GM12878 (cell line): Measurements from ENCODE around the gene TMEM184C. TPM values are rescaled to one million over a fixed set of nuclear protein-coding genes. Genes with fewer than 3 reads are reported as not detected.

Experiments used
- ATAC-seq: fragments of 200-7000 bp; cut with Tn5 transposase; 3 replicates; pipeline ENCODE4 v1.9.1; 2020; ENCODE audit warnings: mild to moderate bottlenecking, moderate library complexity
- BruUV-seq: library from RNA; stranded (reverse); fragments of 400-500 nt; replicated peaks from 2 replicates; lab custom pipeline; 2021; lab: Mats Ljungman, UMichigan
- CTCF ChIA-PET: fragments of 300-600 bp; sonication (Branson Sonifier 250); formaldehyde crosslinking; extraction: SDS; loops from one replicate; lab custom pipeline; 2021; ENCODE audit warnings: inconsistent platforms; lab: Yijun Ruan, JAX
- POLR2A ChIA-PET: fragments of 350-600 bp; formaldehyde crosslinking; extraction: SDS; loops from one replicate; lab custom pipeline; 2021; ENCODE audit warnings: inconsistent platforms; lab: Charles Lee
- RAD21 ChIA-PET: fragments of 300-600 bp; sonication (Branson Sonifier 250); formaldehyde crosslinking; loops from one replicate; lab custom pipeline; 2023; ENCODE audit warnings: antibody characterized with exemption; ENCODE audit not compliant: unreplicated experiment; lab: Charles Lee
- SMC1A ChIA-PET: fragments of 300-600 bp; sonication (Branson Sonifier 250); formaldehyde crosslinking; loops from one replicate; lab custom pipeline; 2023; ENCODE audit not compliant: unreplicated experiment, uncharacterized antibody; lab: Charles Lee
- DNase-seq: peaks from one replicate; pipeline ENCODE4 v3.0.0-alpha.2; 2011; ENCODE audit warnings: low read depth, low spot score
- FAIRE-seq: peaks from 3 replicates; lab custom pipeline; 2011; peaks lifted over from hg19 to GRCh38; lab: Jason Lieb, UNC
- H2AFZ ChIP-seq: 2 replicates; pipeline ENCODE4 v1.6.0; 2011; ENCODE audit warnings: low read depth, low read length, control low read depth; ENCODE audit not compliant: control insufficient read depth
- H3K27ac ChIP-seq: 2 replicates; pipeline ENCODE4 v1.5.1; 2011; ENCODE audit warnings: control low read depth; ENCODE audit not compliant: control insufficient read depth, insufficient read depth
- H3K27me3 ChIP-seq, 2 experiments: replicated peaks in 1 of 2; 2 replicates each; pipeline versions ENCODE4 v1.6.0 to v1.6.1; 2011; ENCODE audit warnings: low read length in 1 of 2; ENCODE audit not compliant: control insufficient read depth in 2 of 2, insufficient read depth in 2 of 2
- H3K36me3 ChIP-seq, 2 experiments: 2 replicates each; pipeline ENCODE4 v1.5.1; 2011; ENCODE audit warnings: low read length in 1 of 2; ENCODE audit not compliant: control insufficient read depth in 2 of 2, insufficient read depth in 2 of 2
- H3K4me1 ChIP-seq: 2 replicates; pipeline ENCODE4 v1.6.1; 2011; ENCODE audit warnings: mild to moderate bottlenecking, low read length, moderate library complexity, mixed read lengths; ENCODE audit not compliant: control insufficient read depth, insufficient read depth
- H3K4me2 ChIP-seq: 2 replicates; pipeline ENCODE4 v1.6.0; 2011; ENCODE audit warnings: control low read depth; ENCODE audit not compliant: control insufficient read depth, insufficient read depth
- H3K4me3 ChIP-seq: fragments of 200-600 bp; sonication (generic); 2 replicates; pipeline ENCODE4 v1.5.1; 2016
- H3K79me2 ChIP-seq: 2 replicates; pipeline ENCODE4 v1.6.0; 2011; ENCODE audit warnings: low read length; ENCODE audit not compliant: control insufficient read depth, insufficient read depth
- H3K9ac ChIP-seq: 2 replicates; pipeline ENCODE4 v1.8.0; 2011; ENCODE audit warnings: low read length, control low read depth, mixed read lengths; ENCODE audit not compliant: control insufficient read depth, insufficient read depth
- H3K9me3 ChIP-seq: replicated peaks from 3 replicates; pipeline ENCODE4 v1.5.1; 2011; ENCODE audit warnings: mild to moderate bottlenecking, low read length; ENCODE audit not compliant: control insufficient read depth, insufficient read depth
- H4K20me1 ChIP-seq: 2 replicates; pipeline ENCODE4 v1.6.0; 2011; ENCODE audit not compliant: control insufficient read depth, insufficient read depth
- BCL3 ChIP-seq: IDR thresholded peaks from 2 replicates; pipeline ENCODE4 v1.6.1; 2011; ENCODE audit warnings: borderline replicate concordance, low read depth, mild to moderate bottlenecking, moderate library complexity, low read length; ENCODE audit not compliant: insufficient read depth, poor library complexity, severe bottlenecking
- CEBPZ ChIP-seq: fragments of 150-350 bp; IDR thresholded peaks from 2 replicates; pipeline ENCODE4 v1.6.1; 2016; ENCODE audit warnings: low read depth, low read length
- EP300 ChIP-seq, 2 experiments: fragments of 150-350 bp in 1 of 2; IDR thresholded peaks; 2 replicates each; pipeline ENCODE4 v1.6.1; 2011 to 2012; ENCODE audit warnings: low read depth in 2 of 2, low read length in 2 of 2, borderline replicate concordance in 1 of 2, improper control_type of control experiment in 1 of 2, inconsistent platforms in 1 of 2; ENCODE audit not compliant: control insufficient read depth in 1 of 2
- HCFC1 ChIP-seq: fragments of 150-350 bp; IDR thresholded peaks from 2 replicates; pipeline ENCODE4 v1.6.1; 2014; ENCODE audit warnings: low read length
- IKZF1 ChIP-seq: fragments of 450-650 bp; conservative IDR thresholded peaks from 2 replicates; pipeline ENCODE4 v1.6.1; 2017; ENCODE audit warnings: antibody characterized with exemption, mild to moderate bottlenecking
- NFXL1 ChIP-seq: fragments of 450-650 bp; IDR thresholded peaks from 2 replicates; pipeline ENCODE4 v1.6.1; 2017; ENCODE audit warnings: antibody characterized with exemption, mild to moderate bottlenecking, borderline replicate concordance
- NRF1 ChIP-seq: conservative IDR thresholded peaks from 2 replicates; pipeline ENCODE4 v1.6.1; 2011; ENCODE audit warnings: mild to moderate bottlenecking, low read depth, low read length, improper control_type of control experiment
- RUNX3 ChIP-seq: IDR thresholded peaks from 2 replicates; pipeline ENCODE4 v1.6.1; 2012; ENCODE audit warnings: low read length, inconsistent platforms
- SMAD1 ChIP-seq: fragments of 450-650 bp; IDR thresholded peaks from 2 replicates; pipeline ENCODE4 v1.6.1; 2018; ENCODE audit warnings: mild to moderate bottlenecking, low read depth; ENCODE audit not compliant: partially characterized antibody
- WGBS: methylation state at CpG from one replicate; pipeline ENCODE4 v1.1.6; 2016; ENCODE audit warnings: low lambda C conversion rate; ENCODE audit not compliant: insufficient replicate concordance, insufficient coverage; ENCODE audit errors: missing lambda C conversion rate; 5-methylcytosine and 5-hydroxymethylcytosine counted together
- in situ Hi-C: fragments of 300-500 bp; cut with MboI; formaldehyde crosslinking; loops from 9 replicates; pipeline ENCODE4 v1.14.3; 2018; ENCODE audit warnings: mixed read lengths
- intact Hi-C: fragments of 100-400 bp; cut with micrococcal nuclease; formaldehyde crosslinking; loops from one replicate; pipeline ENCODE4 v1.14.2; 2022; ENCODE audit not compliant: unreplicated experiment
- polyA plus RNA-seq, 11 experiments: library from polyadenylated mRNA; depleted of rRNA in 4 of 11; unstranded in 6 of 11; stranded (reverse) in 5 of 11; fragments of >200 nt; fragmentation: Nextera tagmentation in 4 of 11; fragmentation: Illumina TruSeq in 1 of 11; extraction: Ambion mirVana in 4 of 11; extraction: Trizol in 1 of 11; gene quantifications; 1 replicate in 1 of 11; 2 replicates in 10 of 11; pipeline versions ENCODE4 v1.2.1 to v1.2.3, GENCODE V29; 2011 to 2016; ENCODE audit warnings: inconsistent platforms in 2 of 11, missing spikeins in 2 of 11, low read depth in 1 of 11
- total RNA-seq, 4 experiments: library from RNA; depleted of rRNA in 3 of 4; stranded (reverse); fragments of >200 nt in 3 of 4; fragmentation: Illumina TruSeq in 1 of 4; extraction: Trizol in 1 of 4; gene quantifications; 2 replicates each; pipeline versions ENCODE4 v1.2.1 to v1.2.3, GENCODE V29; 2013 to 2021
- TF ChIP-seq, protein P1 (sequence below): fragments of 450-650 bp; IDR thresholded peaks from 2 replicates; pipeline ENCODE4 v1.6.1; 2017; ENCODE audit warnings: antibody characterized with exemption, mild to moderate bottlenecking, moderate library complexity
- TF ChIP-seq, protein P2 (sequence below): fragments of 450-650 bp; IDR thresholded peaks from 2 replicates; pipeline ENCODE4 v1.6.1; 2016; ENCODE audit warnings: mild to moderate bottlenecking, moderate library complexity, borderline replicate concordance

Gene TMEM184C
- total and polyA plus RNA-seq, 10 of the 15 experiments (the other 5 are each of a cell fraction or from before 2014, with no cell fraction given): 3.4 to 22.6 (median 18.2) TPM

GRCh38 chr4:147696866-147697265, 79.7 kb downstream of the TMEM184C start:
- in situ Hi-C loops (no loop called here), intact Hi-C loops (no loop called here)
- H3K4me3 ChIP-seq: no peak overlapping the region
- POLR2A ChIA-PET: interaction anchor here (1.8 kb wide), 1 partner anchor 12 kb away, joined by 4 read pairs; the partner anchor contains the start of gene PRMT9
- no peaks in the 10 kb centered on the region for H3K4me1 ChIP-seq
- no peak overlapping the region for H3K4me2 ChIP-seq
- 0% methylated on average over 1 of the region's 1 CpG for WGBS
- H3K27ac ChIP-seq: no peak overlapping the region
- no peak overlapping the region for H3K9ac ChIP-seq
- no peaks in the 10 kb centered on the region for H3K79me2 ChIP-seq
- BruUV-seq: no TSS peak
- H3K9me3 ChIP-seq: no peaks in the 10 kb centered on the region
- peaks cover 0 to 5% of the 10 kb centered on the region in 2 experiments; a peak in 1 of 4 replicates for H3K27me3 ChIP-seq
- DNase-seq (no peak), FAIRE-seq (no peak), ATAC-seq (no peak)
- no peaks in the 10 kb centered on the region for H4K20me1 ChIP-seq
- H3K36me3 ChIP-seq: no peaks in the 10 kb centered on the region
- CTCF ChIA-PET: interaction anchor here (1.6 to 2.6 kb wide), 3 partner anchors 12 to 170 kb away, joined by 4 to 18 read pairs (median 4); partner anchors contain the start of gene PRMT9
- RAD21 ChIA-PET: interaction anchor here (2.0 kb wide), 1 partner anchor 170 kb away, joined by 7 read pairs; no protein-coding TSS in a partner anchor
- SMC1A ChIA-PET: interaction anchor here (1.1 to 4.4 kb wide), 4 partner anchors 12 to 170 kb away, joined by 3 to 24 read pairs (median 4); no protein-coding TSS in a partner anchor
- H2AFZ ChIP-seq: no peak overlapping the region
- no peak for TF ChIP-seq IKZF1
- no peak for TF ChIP-seq CEBPZ
- TF ChIP-seq, protein P1, sequence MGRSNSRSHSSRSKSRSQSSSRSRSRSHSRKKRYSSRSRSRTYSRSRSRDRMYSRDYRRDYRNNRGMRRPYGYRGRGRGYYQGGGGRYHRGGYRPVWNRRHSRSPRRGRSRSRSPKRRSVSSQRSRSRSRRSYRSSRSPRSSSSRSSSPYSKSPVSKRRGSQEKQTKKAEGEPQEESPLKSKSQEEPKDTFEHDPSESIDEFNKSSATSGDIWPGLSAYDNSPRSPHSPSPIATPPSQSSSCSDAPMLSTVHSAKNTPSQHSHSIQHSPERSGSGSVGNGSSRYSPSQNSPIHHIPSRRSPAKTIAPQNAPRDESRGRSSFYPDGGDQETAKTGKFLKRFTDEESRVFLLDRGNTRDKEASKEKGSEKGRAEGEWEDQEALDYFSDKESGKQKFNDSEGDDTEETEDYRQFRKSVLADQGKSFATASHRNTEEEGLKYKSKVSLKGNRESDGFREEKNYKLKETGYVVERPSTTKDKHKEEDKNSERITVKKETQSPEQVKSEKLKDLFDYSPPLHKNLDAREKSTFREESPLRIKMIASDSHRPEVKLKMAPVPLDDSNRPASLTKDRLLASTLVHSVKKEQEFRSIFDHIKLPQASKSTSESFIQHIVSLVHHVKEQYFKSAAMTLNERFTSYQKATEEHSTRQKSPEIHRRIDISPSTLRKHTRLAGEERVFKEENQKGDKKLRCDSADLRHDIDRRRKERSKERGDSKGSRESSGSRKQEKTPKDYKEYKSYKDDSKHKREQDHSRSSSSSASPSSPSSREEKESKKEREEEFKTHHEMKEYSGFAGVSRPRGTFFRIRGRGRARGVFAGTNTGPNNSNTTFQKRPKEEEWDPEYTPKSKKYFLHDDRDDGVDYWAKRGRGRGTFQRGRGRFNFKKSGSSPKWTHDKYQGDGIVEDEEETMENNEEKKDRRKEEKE: no peak
- TF ChIP-seq, protein P2, sequence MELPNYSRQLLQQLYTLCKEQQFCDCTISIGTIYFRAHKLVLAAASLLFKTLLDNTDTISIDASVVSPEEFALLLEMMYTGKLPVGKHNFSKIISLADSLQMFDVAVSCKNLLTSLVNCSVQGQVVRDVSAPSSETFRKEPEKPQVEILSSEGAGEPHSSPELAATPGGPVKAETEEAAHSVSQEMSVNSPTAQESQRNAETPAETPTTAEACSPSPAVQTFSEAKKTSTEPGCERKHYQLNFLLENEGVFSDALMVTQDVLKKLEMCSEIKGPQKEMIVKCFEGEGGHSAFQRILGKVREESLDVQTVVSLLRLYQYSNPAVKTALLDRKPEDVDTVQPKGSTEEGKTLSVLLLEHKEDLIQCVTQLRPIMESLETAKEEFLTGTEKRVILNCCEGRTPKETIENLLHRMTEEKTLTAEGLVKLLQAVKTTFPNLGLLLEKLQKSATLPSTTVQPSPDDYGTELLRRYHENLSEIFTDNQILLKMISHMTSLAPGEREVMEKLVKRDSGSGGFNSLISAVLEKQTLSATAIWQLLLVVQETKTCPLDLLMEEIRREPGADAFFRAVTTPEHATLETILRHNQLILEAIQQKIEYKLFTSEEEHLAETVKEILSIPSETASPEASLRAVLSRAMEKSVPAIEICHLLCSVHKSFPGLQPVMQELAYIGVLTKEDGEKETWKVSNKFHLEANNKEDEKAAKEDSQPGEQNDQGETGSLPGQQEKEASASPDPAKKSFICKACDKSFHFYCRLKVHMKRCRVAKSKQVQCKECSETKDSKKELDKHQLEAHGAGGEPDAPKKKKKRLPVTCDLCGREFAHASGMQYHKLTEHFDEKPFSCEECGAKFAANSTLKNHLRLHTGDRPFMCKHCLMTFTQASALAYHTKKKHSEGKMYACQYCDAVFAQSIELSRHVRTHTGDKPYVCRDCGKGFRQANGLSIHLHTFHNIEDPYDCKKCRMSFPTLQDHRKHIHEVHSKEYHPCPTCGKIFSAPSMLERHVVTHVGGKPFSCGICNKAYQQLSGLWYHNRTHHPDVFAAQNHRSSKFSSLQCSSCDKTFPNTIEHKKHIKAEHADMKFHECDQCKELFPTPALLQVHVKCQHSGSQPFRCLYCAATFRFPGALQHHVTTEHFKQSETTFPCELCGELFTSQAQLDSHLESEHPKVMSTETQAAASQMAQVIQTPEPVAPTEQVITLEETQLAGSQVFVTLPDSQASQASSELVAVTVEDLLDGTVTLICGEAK: no peak
- no peak for TF ChIP-seq RUNX3
- TF ChIP-seq NRF1: no peak
- TF ChIP-seq EP300 (IDR thresholded peaks at IDR 0.05; ENCODE audit: borderline replicate concordance in 1 of 2, control insufficient read depth in 1 of 2, low read depth in 2 of 2, low read length in 2 of 2): no peak
- no peak for TF ChIP-seq NFXL1
- TF ChIP-seq BCL3: no peak
- no peak for TF ChIP-seq SMAD1
- no peak for TF ChIP-seq HCFC1
